Neural cell (in vitro differentiated cells): Measurements from ENCODE around the gene FGF11. TPM values are rescaled to one million over a fixed set of nuclear protein-coding genes. Genes with fewer than 3 reads are reported as not detected.
A peak's percentile ranks its signal among the peaks of the same experiment; 100 is the strongest.

Experiments
- H2AFZ ChIP-seq: fragments of 200-600, 300-800 bp; sonication (generic), shearing (Covaris generic); 2 replicates; pipeline ENCODE4 v1.6.0; 2014; ENCODE audit warnings: low read depth, mild to moderate bottlenecking, antibody characterized with exemption, low read length, moderate library complexity
- H3F3A ChIP-seq: fragments of 200-600 bp; shearing (Covaris generic); 2 replicates; pipeline ENCODE4 v1.6.1; 2016; ENCODE audit warnings: mild to moderate bottlenecking, moderate library complexity, mixed read lengths, antibody characterized with exemption, low read length; ENCODE audit not compliant: insufficient read depth, poor library complexity, severe bottlenecking
- H3K27ac ChIP-seq: fragments of 200-600, 300-800 bp; sonication (generic), shearing (Covaris generic); 2 replicates; pipeline ENCODE4 v1.5.1; 2014; ENCODE audit warnings: mild to moderate bottlenecking, low read length, moderate library complexity
- H3K27me3 ChIP-seq: fragments of 300-800, 200-600 bp; sonication (generic), shearing (Covaris generic); 2 replicates; pipeline ENCODE4 v1.6.0; 2014; ENCODE audit warnings: mild to moderate bottlenecking, low read depth, low read length, moderate library complexity; ENCODE audit not compliant: insufficient read depth
- H3K36me3 ChIP-seq: fragments of 300-800, 200-600 bp; sonication (generic), shearing (Covaris generic); 2 replicates; pipeline ENCODE4 v1.5.1; 2014; ENCODE audit warnings: mild to moderate bottlenecking, antibody characterized with exemption, low read length, moderate library complexity; ENCODE audit not compliant: insufficient read depth
- H3K4me2 ChIP-seq: fragments of 300-800, 200-600 bp; sonication (generic), shearing (Covaris generic); 2 replicates; pipeline ENCODE4 v1.6.0; 2014; ENCODE audit warnings: mild to moderate bottlenecking, low read length
- H3K4me3 ChIP-seq: fragments of 300-800, 200-600 bp; sonication (generic), shearing (Covaris generic); 2 replicates; pipeline ENCODE4 v1.5.1; 2014; ENCODE audit warnings: mild to moderate bottlenecking, low read length, moderate library complexity
- H3K79me2 ChIP-seq: fragments of 200-600 bp; shearing (Covaris generic); replicated peaks from 2 replicates; pipeline ENCODE4 v1.6.0; 2014; ENCODE audit warnings: mild to moderate bottlenecking, low read length, moderate library complexity; ENCODE audit not compliant: insufficient read depth
- H3K9ac ChIP-seq: fragments of 300-800, 200-600 bp; sonication (generic), shearing (Covaris generic); 2 replicates; pipeline ENCODE4 v1.6.1; 2016; ENCODE audit warnings: mild to moderate bottlenecking, low read length, mixed read lengths
- H3K9me2 ChIP-seq: fragments of 200-600 bp; shearing (Covaris generic); 2 replicates; pipeline ENCODE4 v1.6.1; 2016; ENCODE audit warnings: mild to moderate bottlenecking, low read length, mixed read lengths; ENCODE audit not compliant: insufficient read depth
- H3K9me3 ChIP-seq: fragments of 200-600, 300-800 bp; sonication (generic), shearing (Covaris generic); 2 replicates; pipeline ENCODE4 v1.6.1; 2016; ENCODE audit warnings: mild to moderate bottlenecking, mixed run types, low read length, moderate library complexity, mixed read lengths
- H4K20me1 ChIP-seq: fragments of 200-600 bp; shearing (Covaris generic); 2 replicates; pipeline ENCODE4 v1.6.1; 2016; ENCODE audit warnings: mild to moderate bottlenecking, mixed run types; ENCODE audit not compliant: insufficient read depth
- CTCF ChIP-seq: fragments of 450-650 bp; IDR thresholded peaks from 2 replicates; pipeline ENCODE4 v1.5.1; 2014; ENCODE audit warnings: antibody characterized with exemption, mild to moderate bottlenecking, moderate library complexity; ENCODE audit not compliant: poor library complexity, severe bottlenecking
- EP300 ChIP-seq: fragments of 450-650 bp; conservative IDR thresholded peaks from 2 replicates; pipeline ENCODE4 v1.6.1; 2014; ENCODE audit warnings: antibody characterized with exemption, mild to moderate bottlenecking, moderate library complexity; ENCODE audit not compliant: poor library complexity, severe bottlenecking
- EZH2 ChIP-seq: fragments of 200-600, 300-800 bp; shearing (Covaris generic), sonication (generic); IDR thresholded peaks from 2 replicates; pipeline ENCODE4 v1.6.1; 2014; ENCODE audit warnings: antibody characterized with exemption, low read length, borderline replicate concordance, mild to moderate bottlenecking; ENCODE audit not compliant: insufficient read depth, poor library complexity, severe bottlenecking
- MXI1 ChIP-seq: fragments of 450-650 bp; conservative IDR thresholded peaks from 2 replicates; pipeline ENCODE4 v1.6.1; 2014; ENCODE audit warnings: antibody characterized with exemption, mild to moderate bottlenecking; ENCODE audit not compliant: poor library complexity, severe bottlenecking
- POLR2AphosphoS5 ChIP-seq: IDR thresholded peaks from 2 replicates; pipeline ENCODE4 v1.6.1; 2012
- RAD21 ChIP-seq: fragments of 450-650 bp; conservative IDR thresholded peaks from 2 replicates; pipeline ENCODE4 v1.6.1; 2014; ENCODE audit warnings: antibody characterized with exemption, mild to moderate bottlenecking, moderate library complexity
- SMC3 ChIP-seq: fragments of 450-650 bp; conservative IDR thresholded peaks from 2 replicates; pipeline ENCODE4 v1.6.1; 2014; ENCODE audit warnings: antibody characterized with exemption, mild to moderate bottlenecking, moderate library complexity; ENCODE audit not compliant: poor library complexity
- TAF1 ChIP-seq: IDR thresholded peaks from 2 replicates; pipeline ENCODE4 v1.6.1; 2012; ENCODE audit warnings: low read depth
- polyA plus RNA-seq: library from polyadenylated mRNA; depleted of rRNA; stranded (reverse); fragments of >200 nt; gene quantifications from 2 replicates; pipeline ENCODE4 v1.2.3, GENCODE V29; 2014
- TF ChIP-seq, protein P1 (sequence below): IDR thresholded peaks from 2 replicates; pipeline ENCODE4 v1.6.1; 2012; ENCODE audit warnings: borderline replicate concordance

FGF11 gene
- polyA plus RNA-seq, 1 donor from 2014 or later, result 16.4 TPM

- H2AFZ ChIP-seq, result no peak overlapping the region
- TF ChIP-seq SMC3, result peak; percentile 7
- no peak for TF ChIP-seq RAD21
- peak overlapping the region; percentile 85 for H3K4me3 ChIP-seq
- no peaks in the 10 kb centered on the region for H3K79me2 ChIP-seq
- H3K27ac ChIP-seq, result no peak overlapping the region
- H3K9me3 ChIP-seq, result no peaks in the 10 kb centered on the region
- H3K36me3 ChIP-seq, result no peaks in the 10 kb centered on the region
- no peak overlapping the region for H3K4me2 ChIP-seq
- H3K27me3 ChIP-seq, result peaks cover 43% of the 10 kb centered on the region
- H3K9me2 ChIP-seq, result no peaks in the 10 kb centered on the region
- peak overlapping the region; percentile 97 for H3K9ac ChIP-seq
- H3F3A ChIP-seq, result peaks cover 4% of the 10 kb centered on the region
- H4K20me1 ChIP-seq, result no peaks in the 10 kb centered on the region
Observed at GRCh38 chr17:7437369-7437863, 1.9 kb upstream of the FGF11 start.

DNA sequence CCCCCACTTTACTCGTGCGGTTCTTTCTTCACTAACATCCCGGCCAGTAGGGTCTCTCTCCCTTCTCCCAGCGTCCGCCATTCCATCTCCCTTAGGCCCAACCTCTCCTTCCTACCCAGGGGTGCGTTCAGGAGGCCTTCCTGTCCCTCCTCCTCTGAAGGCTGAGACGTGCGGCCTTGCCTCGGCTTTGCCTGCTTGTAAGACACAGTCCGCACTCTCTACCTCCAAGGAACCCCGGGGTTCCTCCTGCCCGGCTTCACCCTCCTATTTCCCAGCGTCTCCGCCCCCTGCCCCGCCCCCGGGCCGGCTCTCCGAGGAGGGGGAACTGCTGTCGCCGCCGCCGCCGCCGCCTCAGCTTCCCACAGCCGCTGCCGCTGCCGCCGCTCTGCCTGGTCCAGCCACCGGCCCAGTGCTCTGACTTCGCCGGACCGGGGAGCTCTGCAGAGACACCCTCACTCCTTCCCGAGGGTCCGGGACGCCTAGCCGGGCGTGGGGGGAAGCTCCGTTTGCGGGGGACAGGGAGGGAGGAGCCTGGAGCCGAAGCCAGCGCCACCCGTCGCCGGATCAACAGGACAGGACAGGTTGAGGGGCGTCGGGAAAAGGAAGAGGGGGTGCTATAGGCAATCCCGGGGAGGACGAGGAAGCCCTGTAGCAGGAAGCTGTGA is 1.2 kb upstream of the FGF11 start:
- Histone ChIP-seq H4K20me1 (no peaks in the 10 kb centered on the region), H3K4me3 (peak overlapping the region; percentile 85), H3K9me2 (no peaks in the 10 kb centered on the region), H3K27me3 (peaks cover 43% of the 10 kb centered on the region), H3K9me3 (no peaks in the 10 kb centered on the region), H3K27ac (no peak overlapping the region), H3K36me3 (no peaks in the 10 kb centered on the region), H3F3A (peaks cover 4% of the 10 kb centered on the region), H3K9ac (peak overlapping the region; percentile 97), H3K79me2 (no peaks in the 10 kb centered on the region), H3K4me2 (peak overlapping the region; percentile 14), H2AFZ (no peak overlapping the region)
- no peak for TF ChIP-seq POLR2AphosphoS5
- peak; percentile 36 for TF ChIP-seq EZH2
- TF ChIP-seq, protein P1, sequence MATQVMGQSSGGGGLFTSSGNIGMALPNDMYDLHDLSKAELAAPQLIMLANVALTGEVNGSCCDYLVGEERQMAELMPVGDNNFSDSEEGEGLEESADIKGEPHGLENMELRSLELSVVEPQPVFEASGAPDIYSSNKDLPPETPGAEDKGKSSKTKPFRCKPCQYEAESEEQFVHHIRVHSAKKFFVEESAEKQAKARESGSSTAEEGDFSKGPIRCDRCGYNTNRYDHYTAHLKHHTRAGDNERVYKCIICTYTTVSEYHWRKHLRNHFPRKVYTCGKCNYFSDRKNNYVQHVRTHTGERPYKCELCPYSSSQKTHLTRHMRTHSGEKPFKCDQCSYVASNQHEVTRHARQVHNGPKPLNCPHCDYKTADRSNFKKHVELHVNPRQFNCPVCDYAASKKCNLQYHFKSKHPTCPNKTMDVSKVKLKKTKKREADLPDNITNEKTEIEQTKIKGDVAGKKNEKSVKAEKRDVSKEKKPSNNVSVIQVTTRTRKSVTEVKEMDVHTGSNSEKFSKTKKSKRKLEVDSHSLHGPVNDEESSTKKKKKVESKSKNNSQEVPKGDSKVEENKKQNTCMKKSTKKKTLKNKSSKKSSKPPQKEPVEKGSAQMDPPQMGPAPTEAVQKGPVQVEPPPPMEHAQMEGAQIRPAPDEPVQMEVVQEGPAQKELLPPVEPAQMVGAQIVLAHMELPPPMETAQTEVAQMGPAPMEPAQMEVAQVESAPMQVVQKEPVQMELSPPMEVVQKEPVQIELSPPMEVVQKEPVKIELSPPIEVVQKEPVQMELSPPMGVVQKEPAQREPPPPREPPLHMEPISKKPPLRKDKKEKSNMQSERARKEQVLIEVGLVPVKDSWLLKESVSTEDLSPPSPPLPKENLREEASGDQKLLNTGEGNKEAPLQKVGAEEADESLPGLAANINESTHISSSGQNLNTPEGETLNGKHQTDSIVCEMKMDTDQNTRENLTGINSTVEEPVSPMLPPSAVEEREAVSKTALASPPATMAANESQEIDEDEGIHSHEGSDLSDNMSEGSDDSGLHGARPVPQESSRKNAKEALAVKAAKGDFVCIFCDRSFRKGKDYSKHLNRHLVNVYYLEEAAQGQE, result no peak
- TF ChIP-seq RAD21, result no peak
- TF ChIP-seq TAF1, result no peak
- TF ChIP-seq SMC3, result no peak
- no peak for TF ChIP-seq EP300
- TF ChIP-seq CTCF, result peak; percentile 17
- TF ChIP-seq MXI1, result no peak
